HCT116 (cell line): ENCODE results near the gene RETNLB.

ENCODE experiments used
- CBX3 ChIP-seq: IDR thresholded peaks from 2 replicates; pipeline ENCODE4 v1.6.1; 2012; ENCODE audit warnings: low read depth
- CEBPB ChIP-seq: IDR thresholded peaks from 2 replicates; pipeline ENCODE4 v1.6.1; 2012; ENCODE audit warnings: low read depth
- EGR1 ChIP-seq: IDR thresholded peaks from 2 replicates; pipeline ENCODE4 v1.6.1; 2012; ENCODE audit warnings: low read depth
- EZH2 ChIP-seq: fragments of 200-600 bp; sonication (generic); IDR thresholded peaks from 2 replicates; pipeline ENCODE4 v1.6.1; 2017; ENCODE audit warnings: antibody characterized with exemption, mixed run types
- EZH2phosphoT487 ChIP-seq: fragments of 200-600 bp; IDR thresholded peaks from 2 replicates; pipeline ENCODE4 v1.6.1; 2018; ENCODE audit warnings: antibody characterized with exemption, borderline replicate concordance
- JUND ChIP-seq: IDR thresholded peaks from 2 replicates; pipeline ENCODE4 v1.6.1; 2012
- POLR2A ChIP-seq: IDR thresholded peaks from 2 replicates; pipeline ENCODE4 v1.7.0; 2011; ENCODE audit warnings: borderline replicate concordance; ENCODE audit not compliant: insufficient read depth, insufficient read length; ENCODE audit errors: extremely low read depth
- RAD21 ChIP-seq: IDR thresholded peaks from 2 replicates; pipeline ENCODE4 v1.6.1; 2012; ENCODE audit warnings: low read depth, mild to moderate bottlenecking
- SIN3A ChIP-seq: IDR thresholded peaks from 2 replicates; pipeline ENCODE4 v1.6.1; 2012; ENCODE audit warnings: low read depth
- TCF7L2 ChIP-seq: IDR thresholded peaks from 2 replicates; pipeline ENCODE4 v1.7.0; 2011; ENCODE audit warnings: borderline replicate concordance, inconsistent platforms; ENCODE audit not compliant: insufficient read depth, insufficient read length; ENCODE audit errors: extremely low read depth
- ZBTB33 ChIP-seq: IDR thresholded peaks from 2 replicates; pipeline ENCODE4 v1.6.1; 2011; ENCODE audit warnings: mild to moderate bottlenecking, low read length, moderate library complexity; ENCODE audit not compliant: insufficient replicate concordance; ENCODE audit errors: extremely low read depth
- ZNF274 ChIP-seq: fragments of 200-500 bp; sonication (Bioruptor generic); IDR thresholded peaks from 2 replicates; pipeline ENCODE4 v1.6.1; 2014; ENCODE audit warnings: mild to moderate bottlenecking, low read depth, low read length, inconsistent platforms
- TF ChIP-seq, protein P1 (sequence below), 3 experiments: fragments of 200-600 bp in 1 of 3; sonication (generic) in 1 of 3; IDR thresholded peaks in 2 of 3; conservative IDR thresholded peaks in 1 of 3; 2 replicates each; pipeline ENCODE4 v1.5.1; 2012 to 2017; ENCODE audit warnings: low read depth in 2 of 3, low read length in 2 of 3, antibody characterized with exemption in 1 of 3, borderline replicate concordance in 1 of 3, control low read depth in 1 of 3, mild to moderate bottlenecking in 1 of 3, mixed read lengths in 1 of 3, mixed run types in 1 of 3, moderate library complexity in 1 of 3; ENCODE audit not compliant: insufficient read depth in 1 of 3

DNA sequence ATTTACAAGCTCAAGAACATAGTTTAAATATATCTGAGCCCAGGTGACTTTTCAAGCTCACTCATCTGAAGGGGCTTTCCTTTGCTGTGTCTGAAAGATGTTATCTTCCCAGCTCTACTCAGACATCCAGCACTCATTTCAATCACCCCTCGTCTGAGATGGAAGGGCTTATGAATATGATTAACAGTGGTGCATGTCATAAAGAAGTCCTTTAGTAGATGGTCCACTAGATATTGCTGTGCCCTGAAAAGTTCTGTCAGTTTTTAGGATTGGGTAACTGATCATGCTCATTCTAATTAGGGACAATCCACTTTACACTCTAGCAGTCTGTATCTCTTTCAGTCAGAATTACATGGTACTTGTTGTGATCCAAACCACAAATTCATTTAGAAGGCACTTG, 28.3 kb downstream of the RETNLB start:
- TF ChIP-seq EGR1: no peak
- TF ChIP-seq, protein P1, sequence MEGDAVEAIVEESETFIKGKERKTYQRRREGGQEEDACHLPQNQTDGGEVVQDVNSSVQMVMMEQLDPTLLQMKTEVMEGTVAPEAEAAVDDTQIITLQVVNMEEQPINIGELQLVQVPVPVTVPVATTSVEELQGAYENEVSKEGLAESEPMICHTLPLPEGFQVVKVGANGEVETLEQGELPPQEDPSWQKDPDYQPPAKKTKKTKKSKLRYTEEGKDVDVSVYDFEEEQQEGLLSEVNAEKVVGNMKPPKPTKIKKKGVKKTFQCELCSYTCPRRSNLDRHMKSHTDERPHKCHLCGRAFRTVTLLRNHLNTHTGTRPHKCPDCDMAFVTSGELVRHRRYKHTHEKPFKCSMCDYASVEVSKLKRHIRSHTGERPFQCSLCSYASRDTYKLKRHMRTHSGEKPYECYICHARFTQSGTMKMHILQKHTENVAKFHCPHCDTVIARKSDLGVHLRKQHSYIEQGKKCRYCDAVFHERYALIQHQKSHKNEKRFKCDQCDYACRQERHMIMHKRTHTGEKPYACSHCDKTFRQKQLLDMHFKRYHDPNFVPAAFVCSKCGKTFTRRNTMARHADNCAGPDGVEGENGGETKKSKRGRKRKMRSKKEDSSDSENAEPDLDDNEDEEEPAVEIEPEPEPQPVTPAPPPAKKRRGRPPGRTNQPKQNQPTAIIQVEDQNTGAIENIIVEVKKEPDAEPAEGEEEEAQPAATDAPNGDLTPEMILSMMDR (IDR thresholded peaks at IDR 0.05 in 2 of 3, conservative IDR thresholded peaks at IDR 0.05 in 1 of 3; ENCODE audit: borderline replicate concordance in 1 of 3, insufficient read depth in 1 of 3, low read depth in 2 of 3, low read length in 2 of 3): no peak
- no peak for TF ChIP-seq TCF7L2
- no peak for TF ChIP-seq SIN3A
- TF ChIP-seq POLR2A: no peak
- TF ChIP-seq EZH2: no peak
- no peak for TF ChIP-seq CEBPB
- TF ChIP-seq EZH2phosphoT487: no peak
- TF ChIP-seq RAD21: no peak
- TF ChIP-seq ZBTB33: no peak
- no peak for TF ChIP-seq CBX3
- TF ChIP-seq JUND: no peak
- TF ChIP-seq ZNF274: no peak
